Measurements from ENCODE around the gene KLHL29. TPM values are rescaled to one million over a fixed set of nuclear protein-coding genes. Genes with fewer than 3 reads are reported as not detected.

KLHL29 gene
- polyA plus RNA-seq, 4 donors = 10.7 to 14.3 (median 11.9) TPM

- DNase-seq (ENCODE audit: low read depth in 4 of 4, low spot score in 3 of 4) = no peak
Observed at GRCh38 chr2:23366720-23367119, 18.3 kb upstream of the KLHL29 start.

- DNase-seq (ENCODE audit: low read depth in 4 of 4, low spot score in 3 of 4) = no peak
Observed at GRCh38 chr2:23367760-23368159, 17.2 kb upstream of the KLHL29 start.

- DNase-seq (ENCODE audit: low read depth in 4 of 4, low spot score in 3 of 4) = no peak
Observed at GRCh38 chr2:23373666-23374065, 11.3 kb upstream of the KLHL29 start.

DNA sequence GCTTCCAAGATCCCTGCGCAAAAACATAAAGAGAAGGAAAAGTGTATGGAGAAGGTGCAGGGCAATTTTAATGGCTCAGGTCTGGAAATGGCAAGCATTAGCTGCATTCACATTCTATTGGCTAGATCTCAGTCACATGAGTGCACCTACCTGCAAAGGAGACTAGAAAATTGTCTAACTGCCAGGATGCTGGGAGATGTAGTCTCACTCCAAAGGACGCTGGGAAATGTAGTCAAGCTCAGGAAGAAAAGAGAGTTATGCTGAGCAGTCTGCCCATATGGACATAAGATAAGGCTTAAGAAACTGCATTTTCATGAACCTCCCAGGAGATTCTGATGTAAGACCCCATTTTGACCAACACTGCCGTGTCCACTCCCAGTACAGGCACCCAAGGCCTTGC lies 9.5 kb upstream of the KLHL29 start:
- DNase-seq (ENCODE audit: low read depth in 4 of 4, low spot score in 3 of 4) = no peak

DNA sequence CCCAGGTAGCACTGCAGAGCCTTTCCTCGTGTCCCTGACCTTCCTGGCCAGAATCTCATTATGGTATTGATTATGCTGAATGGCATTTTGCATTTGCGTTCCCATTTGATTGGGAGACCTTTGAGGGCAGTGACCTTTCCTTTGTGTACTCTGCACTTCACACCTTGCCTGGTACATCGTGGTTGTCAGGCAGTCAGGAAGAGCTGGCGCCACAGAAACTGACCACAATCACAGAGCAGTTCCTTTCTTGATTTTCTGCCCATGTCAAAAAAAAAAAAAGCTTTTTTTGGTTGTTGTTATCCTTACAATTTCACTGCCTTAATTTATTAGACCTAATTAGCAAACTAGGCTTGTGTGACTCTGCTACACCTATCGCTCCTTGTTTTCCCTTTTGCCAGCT lies 8.9 kb upstream of the KLHL29 start:
- no peak for DNase-seq (ENCODE audit: low read depth in 4 of 4, low spot score in 3 of 4)

- DNase-seq (ENCODE audit: low read depth in 4 of 4, low spot score in 3 of 4) = no peak
Observed at GRCh38 chr2:23376972-23377371, 8.0 kb upstream of the KLHL29 start.

GRCh38 chr2:23377771-23378170 lies 7.2 kb upstream of the KLHL29 start:
- DNase-seq (ENCODE audit: low read depth in 4 of 4, low spot score in 3 of 4) = no peak

DNA sequence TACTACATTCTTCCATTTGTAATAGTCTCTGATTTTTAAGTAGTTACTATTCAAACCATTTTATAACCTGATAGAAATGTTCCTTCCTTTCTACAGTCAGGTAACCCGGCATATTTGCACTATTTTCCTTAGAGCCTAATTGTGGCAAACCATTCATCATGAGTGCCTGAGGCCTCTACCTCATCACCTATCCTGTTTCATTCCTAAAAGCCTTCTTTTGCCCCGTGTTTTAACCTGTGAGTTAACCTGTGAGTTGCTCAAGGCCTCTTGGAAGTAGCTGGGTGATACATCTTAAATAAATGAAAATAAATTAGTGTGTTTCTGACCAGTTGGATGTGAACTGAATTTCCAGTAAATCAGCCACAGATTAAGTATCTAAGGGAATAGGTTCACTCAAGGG lies 6.5 kb upstream of the KLHL29 start:
- DNase-seq (ENCODE audit: low read depth in 4 of 4, low spot score in 3 of 4) = no peak

- DNase-seq (ENCODE audit: low read depth in 4 of 4, low spot score in 3 of 4) = no peak
Observed at GRCh38 chr2:23379220-23379695, 5.7 kb upstream of the KLHL29 start.

- DNase-seq (ENCODE audit: low read depth in 4 of 4, low spot score in 3 of 4) = no peak
Observed at GRCh38 chr2:23380562-23381065, 4.4 kb upstream of the KLHL29 start.

DNA sequence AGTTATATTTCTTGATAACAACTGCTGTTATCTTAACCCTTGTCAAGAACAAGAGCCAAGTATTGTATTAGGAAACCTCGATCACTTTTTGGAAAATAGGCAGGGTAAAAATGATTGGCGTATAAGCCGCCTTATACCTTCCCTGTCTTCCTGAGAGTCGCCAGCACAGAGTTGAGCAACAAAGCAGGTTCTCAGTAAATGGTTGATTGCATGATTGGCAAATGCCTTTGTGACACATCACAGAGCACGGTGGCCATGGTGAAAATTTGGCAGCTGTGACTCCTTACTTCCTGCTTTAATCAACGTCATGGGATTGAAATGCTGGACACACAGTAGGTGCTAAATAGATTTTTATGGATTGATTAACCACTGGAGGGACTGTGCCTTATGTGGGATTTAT lies 3.9 kb upstream of the KLHL29 start:
- peak in 1 of 4 donors; percentile 7 for DNase-seq (ENCODE audit: low read depth in 4 of 4, low spot score in 3 of 4)

GRCh38 chr2:23381485-23381884 lies 3.5 kb upstream of the KLHL29 start:
- DNase-seq (ENCODE audit: low read depth in 4 of 4, low spot score in 3 of 4) = no peak

GRCh38 chr2:23383100-23383499 lies 1.9 kb upstream of the KLHL29 start:
- no peak for DNase-seq (ENCODE audit: low read depth in 4 of 4, low spot score in 3 of 4)

DNA sequence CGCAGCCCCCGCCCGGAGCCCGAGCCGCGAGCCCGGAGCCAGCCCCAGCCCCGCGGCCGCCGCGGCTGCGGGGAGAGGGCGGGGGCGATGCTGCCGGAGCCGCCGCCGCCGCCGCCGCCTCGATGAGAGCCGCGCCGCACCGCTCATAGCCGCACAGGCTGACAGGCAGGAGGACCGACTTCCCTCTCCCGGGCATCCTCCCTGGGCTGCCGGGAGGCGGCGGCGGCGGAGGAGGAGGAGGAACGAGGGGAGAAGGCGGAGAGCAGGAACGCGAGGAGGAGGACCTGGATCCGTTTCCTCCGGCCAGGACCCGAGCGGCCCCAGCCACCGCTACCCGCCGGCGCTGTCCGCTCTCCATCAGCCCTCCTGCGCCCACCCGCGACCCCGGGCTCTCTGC lies 370 bp downstream of the KLHL29 start:
- peak in 1 of 4 donors; percentile 20 for DNase-seq (ENCODE audit: low read depth in 4 of 4, low spot score in 3 of 4)

- peak in 1 of 4 donors; percentile 4 for DNase-seq (ENCODE audit: low read depth in 4 of 4, low spot score in 3 of 4)
Observed at GRCh38 chr2:23385748-23386338, 864 bp downstream of the KLHL29 start.

DNA sequence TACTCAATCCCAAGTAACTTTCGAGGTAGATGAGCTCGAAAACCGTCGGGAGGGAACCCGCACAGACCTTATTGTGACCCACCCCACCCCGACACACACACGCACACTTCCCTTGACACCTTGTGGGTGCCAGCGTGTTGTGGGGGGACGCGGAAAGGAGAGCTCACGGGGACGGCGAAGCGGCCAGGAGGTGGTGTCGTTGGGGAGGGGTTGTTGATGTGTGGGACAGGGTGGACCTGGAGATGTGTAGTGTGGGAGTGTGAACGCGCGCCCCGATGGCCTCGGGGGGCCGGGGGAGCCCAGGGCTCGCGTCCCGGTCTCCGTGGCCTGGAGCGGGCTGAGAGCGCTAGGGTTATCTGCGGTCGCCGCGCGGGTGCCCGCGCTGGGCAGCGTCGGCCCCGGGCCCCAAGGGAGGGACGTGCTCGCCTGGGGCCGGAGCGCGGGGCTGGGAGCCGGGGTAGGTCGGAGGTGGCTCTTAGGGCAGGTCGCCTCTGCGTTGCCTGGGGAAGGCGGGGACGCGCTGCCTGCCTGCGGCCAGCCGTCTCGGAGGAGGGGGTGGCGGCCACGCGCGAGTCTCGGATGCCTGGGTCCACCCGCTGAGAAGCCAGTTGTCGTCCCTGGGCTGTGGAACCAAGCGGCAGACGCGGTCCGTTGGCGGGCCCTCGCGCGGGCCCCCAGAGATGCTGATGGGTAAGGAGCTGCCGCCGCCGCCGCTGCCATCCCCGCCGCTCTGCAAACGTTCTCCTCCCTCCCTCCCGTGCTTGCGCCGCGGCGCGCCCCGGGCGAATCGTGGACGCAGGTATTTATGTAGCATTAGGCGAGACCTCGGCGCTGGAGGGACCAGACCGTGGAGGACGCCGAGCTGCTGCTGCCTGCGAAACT lies 1.6 kb downstream of the KLHL29 start:
- DNase-seq (ENCODE audit: low read depth in 4 of 4, low spot score in 3 of 4) = peak in 1 of 4 donors; percentile 23

- DNase-seq (ENCODE audit: low read depth in 4 of 4, low spot score in 3 of 4) = peak in 1 of 4 donors; percentile 35
Observed at GRCh38 chr2:23387221-23387550, 2.2 kb downstream of the KLHL29 start.

GRCh38 chr2:23387845-23388244 lies 2.9 kb downstream of the KLHL29 start:
- no peak for DNase-seq (ENCODE audit: low read depth in 4 of 4, low spot score in 3 of 4)

- DNase-seq (ENCODE audit: low read depth in 4 of 4, low spot score in 3 of 4) = no peak
Observed at GRCh38 chr2:23388294-23388693, 3.3 kb downstream of the KLHL29 start.

- no peak for DNase-seq (ENCODE audit: low read depth in 4 of 4, low spot score in 3 of 4)
Observed at GRCh38 chr2:23388756-23389514, 4.0 kb downstream of the KLHL29 start.

GRCh38 chr2:23390152-23390551 lies 5.2 kb downstream of the KLHL29 start:
- DNase-seq (ENCODE audit: low read depth in 4 of 4, low spot score in 3 of 4) = no peak
